K562 (cell line): ENCODE measurements around the gene PTPRB. TPM values are rescaled to one million over a fixed set of nuclear protein-coding genes. Genes with fewer than 3 reads are reported as not detected.

ENCODE experiments used
- ATAC-seq: fragments of 200-7000 bp; cut with Tn5 transposase; 3 replicates; pipeline ENCODE4 v1.9.1; 2020; ENCODE audit warnings: moderate library complexity
- BruUV-seq: library from RNA; stranded (reverse); fragments of 400-500 nt; replicated peaks from 2 replicates; lab custom pipeline; 2021; lab: Mats Ljungman, UMichigan
- CTCF ChIA-PET: fragments of 300-600 bp; formaldehyde crosslinking; extraction: SDS; loops from one replicate; lab custom pipeline; 2021; ENCODE audit warnings: low intra/inter-chr PET ratio; lab: Yijun Ruan, JAX
- POLR2A ChIA-PET: fragments of 300-600, 350-650 bp; sonication (Branson Sonifier 250); formaldehyde crosslinking; extraction: SDS; loops from one replicate; lab custom pipeline; 2021; ENCODE audit warnings: antibody characterized with exemption, inconsistent platforms; lab: Yijun Ruan, JAX
- DNase-seq, 4 experiments: peaks; one replicate each; pipeline versions ENCODE4 v3.0.0 to v3.0.0-alpha.2; 2011 to 2018; ENCODE audit warnings: low spot score in 3 of 4, mixed read lengths in 3 of 4; ENCODE audit errors: extremely low read depth in 1 of 4
- FAIRE-seq: peaks from 2 replicates; lab custom pipeline; 2011; peaks lifted over from hg19 to GRCh38; lab: Jason Lieb, UNC
- H2AFZ ChIP-seq: 2 replicates; pipeline ENCODE4 v1.6.0; 2011; ENCODE audit warnings: low read depth, low read length, control low read depth, inconsistent platforms
- H3K27ac ChIP-seq: fragments of 200-600 bp; 3 replicates; pipeline ENCODE4 v1.8.0; 2011; ENCODE audit warnings: low read depth, mild to moderate bottlenecking, control low read depth, inconsistent platforms, low read length, moderate library complexity, mixed read lengths; ENCODE audit errors: extremely low read depth
- H3K27me3 ChIP-seq, 2 experiments: fragments of 300-600 bp in 1 of 2; 2 replicates in 1 of 2; 3 replicates in 1 of 2; pipeline versions ENCODE4 v1.6.0 to v1.8.0; 2011; ENCODE audit warnings: inconsistent platforms in 2 of 2, low read length in 2 of 2, mild to moderate bottlenecking in 1 of 2, mixed read lengths in 1 of 2, moderate library complexity in 1 of 2; ENCODE audit not compliant: control insufficient read depth in 2 of 2, insufficient read depth in 2 of 2
- H3K36me3 ChIP-seq: fragments of 300-600 bp; 3 replicates; pipeline ENCODE4 v1.8.0; 2011; ENCODE audit warnings: mild to moderate bottlenecking, low read length, inconsistent platforms; ENCODE audit not compliant: control insufficient read depth, insufficient read depth
- H3K4me1 ChIP-seq, 2 experiments: fragments of 200-600 bp in 1 of 2; replicated peaks in 1 of 2; 2 replicates in 1 of 2; 3 replicates in 1 of 2; pipeline versions ENCODE4 v1.5.1 to v1.8.0; 2011; ENCODE audit warnings: inconsistent platforms in 2 of 2, low read length in 2 of 2, mild to moderate bottlenecking in 1 of 2, mixed read lengths in 1 of 2, moderate library complexity in 1 of 2; ENCODE audit not compliant: control insufficient read depth in 2 of 2, insufficient read depth in 2 of 2
- H3K4me2 ChIP-seq: 2 replicates; pipeline ENCODE4 v1.6.1; 2011; ENCODE audit warnings: low read length, control low read depth, inconsistent platforms, mixed read lengths; ENCODE audit not compliant: insufficient read depth
- H3K4me3 ChIP-seq: fragments of 200-600 bp; sonication (generic), shearing (Covaris generic); 2 replicates; pipeline ENCODE4 v1.5.1; 2016; ENCODE audit warnings: control low read depth, inconsistent platforms
- H3K79me2 ChIP-seq: fragments of 200-600 bp; 3 replicates; pipeline ENCODE4 v1.8.0; 2011; ENCODE audit warnings: low read length, inconsistent platforms; ENCODE audit not compliant: control insufficient read depth, insufficient read depth
- H3K9ac ChIP-seq, 2 experiments: 2 replicates each; pipeline versions ENCODE4 v1.6.0 to v1.6.1; 2011; ENCODE audit warnings: low read depth in 2 of 2, low read length in 2 of 2, control low read depth in 1 of 2, inconsistent platforms in 1 of 2, mild to moderate bottlenecking in 1 of 2, mixed read lengths in 1 of 2; ENCODE audit not compliant: insufficient read depth in 1 of 2
- H3K9me1 ChIP-seq: one replicate; pipeline ENCODE4 v1.6.0; 2011; ENCODE audit warnings: inconsistent platforms, mild to moderate bottlenecking, low read length, moderate library complexity; ENCODE audit not compliant: control insufficient read depth, insufficient read depth
- H3K9me3 ChIP-seq: replicated peaks from 2 replicates; pipeline ENCODE4 v1.5.1; 2011; ENCODE audit warnings: low read depth, low read length, inconsistent platforms; ENCODE audit not compliant: control insufficient read depth, insufficient read depth
- H4K20me1 ChIP-seq: replicated peaks from 2 replicates; pipeline ENCODE4 v1.6.1; 2011; ENCODE audit warnings: low read length, inconsistent platforms, mixed read lengths; ENCODE audit not compliant: control insufficient read depth, insufficient read depth
- MEF2D ChIP-seq: conservative IDR thresholded peaks from 2 replicates; pipeline ENCODE4 v1.6.1; 2016; ENCODE audit warnings: low read depth, missing genetic modification characterization, missing compliant biosample characterization
- MYBL2 ChIP-seq, 2 experiments: fragments of 450-650 bp in 1 of 2; sonication (generic) in 1 of 2; formaldehyde crosslinking in 1 of 2; IDR thresholded peaks; 2 replicates each; pipeline versions ENCODE4 v1.6.1 to v1.8.1; 2017 to 2022; ENCODE audit warnings: borderline replicate concordance in 1 of 2, inconsistent platforms in 1 of 2, low read depth in 1 of 2, mild to moderate bottlenecking in 1 of 2, missing genetic modification reagents in 1 of 2, moderate library complexity in 1 of 2
- RBM17 ChIP-seq: fragments of 200-400 bp; formaldehyde crosslinking; IDR thresholded peaks from 2 replicates; pipeline ENCODE4 v1.6.1; 2017; ENCODE audit warnings: low read depth, mild to moderate bottlenecking, low read length, borderline replicate concordance
- RHOXF2B ChIP-seq: fragments of 250-450 bp; sonication (Bioruptor Pico); conservative IDR thresholded peaks from 2 replicates; pipeline ENCODE4 v1.5.1; 2021
- SPI1 ChIP-seq: IDR thresholded peaks from 2 replicates; pipeline ENCODE4 v1.6.1; 2011; ENCODE audit warnings: low read depth, low read length, control low read depth, borderline replicate concordance
- TAF9B ChIP-seq: fragments of 450-650 bp; IDR thresholded peaks from 2 replicates; pipeline ENCODE4 v1.6.1; 2018; ENCODE audit warnings: mild to moderate bottlenecking; ENCODE audit not compliant: partially characterized antibody
- TCF7L2 ChIP-seq: fragments of 150-350 bp; IDR thresholded peaks from 2 replicates; pipeline ENCODE4 v1.6.1; 2016; ENCODE audit warnings: low read depth, mild to moderate bottlenecking, low read length, moderate library complexity
- ZNF282 ChIP-seq: sonication (generic); formaldehyde crosslinking; IDR thresholded peaks from 2 replicates; pipeline ENCODE4 v1.8.1; 2023; ENCODE audit warnings: missing genetic modification reagents
- WGBS: fragments of 100-300 bp; shearing (Covaris generic); methylation state at CpG from one replicate; pipeline ENCODE4 v1.1.6; 2016; ENCODE audit warnings: low coverage, mixed read lengths; ENCODE audit not compliant: insufficient coverage; ENCODE audit errors: missing lambda C conversion rate; 5-methylcytosine and 5-hydroxymethylcytosine counted together
- in situ Hi-C: fragments of 300-500 bp; cut with MboI; formaldehyde crosslinking; loops from 4 replicates; pipeline ENCODE4 v1.15.0; 2018; ENCODE audit warnings: inconsistent platforms, mixed read lengths
- intact Hi-C: fragments of 100-400 bp; cut with micrococcal nuclease; formaldehyde crosslinking; loops from 2 replicates; pipeline ENCODE4 v1.14.2; 2022
- polyA plus RNA-seq, 8 experiments: library from polyadenylated mRNA; depleted of rRNA in 4 of 8; stranded (reverse) in 5 of 8; unstranded in 3 of 8; fragments of >200 nt; fragmentation: Nextera tagmentation in 2 of 8; fragmentation: Illumina TruSeq in 1 of 8; extraction: Ambion mirVana in 2 of 8; extraction: Trizol in 1 of 8; gene quantifications; 2 replicates each; pipeline versions ENCODE4 v1.2.1 to v1.2.3, GENCODE V29; 2011 to 2014; ENCODE audit warnings: inconsistent platforms in 1 of 8, missing spikeins in 1 of 8
- total RNA-seq, 7 experiments: library from RNA; depleted of rRNA in 6 of 7; stranded (reverse); fragments of >200 nt in 6 of 7; fragmentation: Illumina TruSeq in 2 of 7; extraction: Trizol in 2 of 7; gene quantifications; 2 replicates each; pipeline versions ENCODE4 v1.2.1 to v1.2.3, GENCODE V29; 2011 to 2021; ENCODE audit warnings: low replicate concordance in 1 of 7

Gene PTPRB
- total and polyA plus RNA-seq, 9 of the 15 experiments (the other 6 are each of a cell fraction or from before 2014, with no cell fraction given), result 0.46 to 5.9 (median 3.1) TPM

DNA sequence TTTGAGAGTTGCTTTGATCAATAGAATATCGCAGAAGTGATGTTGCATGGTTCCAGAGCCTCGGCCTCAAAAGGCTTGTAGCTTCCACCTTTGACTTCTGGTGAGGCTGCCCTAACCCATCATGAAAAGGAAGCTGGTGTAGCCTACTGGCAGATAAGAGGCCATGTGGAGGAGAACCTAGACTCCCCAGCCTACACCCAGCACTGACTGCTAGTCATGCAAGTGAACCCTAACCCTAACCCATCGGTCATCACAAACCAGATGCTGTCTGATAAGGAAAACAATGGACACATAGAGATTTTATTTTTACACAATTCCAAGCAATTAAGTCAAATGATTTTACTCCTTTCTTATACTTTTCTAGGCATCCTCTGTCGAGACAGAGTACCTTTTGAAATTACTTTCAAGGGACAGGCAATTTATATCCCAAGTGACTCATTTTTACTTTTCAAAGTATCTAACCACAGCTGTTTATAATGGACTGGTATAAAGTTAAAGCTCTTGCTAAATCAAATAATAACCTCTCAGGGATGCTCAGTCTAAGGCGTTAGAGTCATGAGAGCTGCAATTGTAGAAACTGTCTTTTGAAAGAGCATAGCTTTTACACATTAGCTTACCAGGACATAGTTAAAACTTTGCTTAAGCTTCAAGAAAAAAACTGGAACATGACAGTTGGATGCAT, 17.6 kb downstream of the PTPRB start (continued):
- TF ChIP-seq MYBL2 (IDR thresholded peaks at IDR 0.05; ENCODE audit: low read depth) (no peak), MYBL2 (CRISPR knock-in tag; IDR thresholded peaks at IDR 0.05; ENCODE audit: borderline replicate concordance) (no peak), ZNF282 (CRISPR knock-in tag) (no peak), MEF2D (tag) (no peak), TAF9B (no peak), RHOXF2B (CRISPR knock-in tag) (no peak), RBM17 (no peak)

DNA sequence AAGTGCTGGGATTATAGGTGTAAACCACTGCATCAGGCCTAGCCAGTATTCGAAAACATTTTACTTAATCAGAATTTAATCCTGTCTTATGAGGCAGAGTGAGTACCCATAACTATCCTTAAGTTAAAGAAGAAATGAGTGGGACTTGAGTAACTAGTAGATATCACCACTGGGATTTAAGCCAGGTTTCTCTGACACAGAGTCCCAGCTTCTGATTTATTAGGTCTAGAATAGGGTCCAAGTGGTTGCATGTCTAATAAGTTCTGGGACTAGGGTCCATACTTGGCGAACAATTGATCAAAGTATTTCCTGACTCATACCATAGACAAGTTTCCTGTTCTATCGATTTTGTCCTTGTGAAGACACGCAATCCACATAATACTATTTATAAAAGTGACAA, 18.9 kb downstream of the PTPRB start:
- WGBS, result 92% methylated on average over 4 of the region's 4 CpGs
- in situ Hi-C loops, result no loop called here
- H3K4me3 ChIP-seq, result no peak overlapping the region
- intact Hi-C loops, result no loop called here
- DNase-seq, result no peak
- H3K9me3 ChIP-seq, result no peaks in the 10 kb centered on the region
- peaks cover 0 to 7% of the 10 kb centered on the region in 2 experiments; a peak in 3 of 5 replicates for H3K4me1 ChIP-seq
- H3K9me1 ChIP-seq, result no peaks in the 10 kb centered on the region
- no peaks in the 10 kb centered on the region for H4K20me1 ChIP-seq
- ChIA-PET CTCF (no interaction called here), POLR2A (interaction anchor here (0.6 kb wide), 1 partner anchor 107 kb away, joined by 3 read pairs; no protein-coding TSS in a partner anchor)
- no peak overlapping the region for H3K4me2 ChIP-seq
- no peaks in the 10 kb centered on the region for H3K79me2 ChIP-seq
- no TSS peak for BruUV-seq
- TF ChIP-seq SPI1 (no peak), TCF7L2 (no peak)
- no peak overlapping the region for H3K27ac ChIP-seq
- no peak overlapping the region for H2AFZ ChIP-seq
- H3K36me3 ChIP-seq, result peaks cover 13% of the 10 kb centered on the region; the same call in 1 of the 3 replicates
- no peak for ATAC-seq
- H3K9ac ChIP-seq, result no peak overlapping the region
- no peaks in the 10 kb centered on the region for H3K27me3 ChIP-seq
- no peak for FAIRE-seq
